Right lobe of liver (tissue), 6 donors: Measurements from ENCODE around the gene CRKL. TPM values are rescaled to one million over a fixed set of nuclear protein-coding genes. Genes with fewer than 3 reads are reported as not detected.

ENCODE experiments used
- ATAC-seq, 4 donors: fragments of 200-7000 bp; cut with Tn5 transposase; one replicate each; pipeline ENCODE4 v1.9.1; 2020; ENCODE audit warnings: mild to moderate bottlenecking in 4 of 4, moderate library complexity in 4 of 4
- DNase-seq, 3 donors: peaks; one replicate each; pipeline ENCODE4 v3.0.0-alpha.2; 2020
- H3K27ac ChIP-seq, 3 donors: fragments of 200-600 bp; one replicate each; pipeline ENCODE4 v1.8.0; 2022
- H3K27me3 ChIP-seq, 2 donors: fragments of 200-600 bp; one replicate each; pipeline ENCODE4 v1.8.0; 2022
- H3K36me3 ChIP-seq, 4 donors: fragments of 200-600 bp; sonication (generic) in 1 of 4; one replicate each; pipeline versions ENCODE4 v1.5.1 to v1.8.0; 2017 to 2022; ENCODE audit warnings: control low read depth in 1 of 4
- H3K4me1 ChIP-seq, 4 donors: fragments of 200-600 bp; sonication (generic) in 1 of 4; one replicate each; pipeline versions ENCODE4 v1.5.1 to v1.8.0; 2017 to 2022; ENCODE audit warnings: control low read depth in 1 of 4
- H3K4me3 ChIP-seq, 3 donors: fragments of 200-600 bp; one replicate each; pipeline ENCODE4 v1.8.0; 2022
- H3K9me3 ChIP-seq, 4 donors: fragments of 200-600 bp; sonication (generic) in 1 of 4; one replicate each; pipeline versions ENCODE4 v1.5.1 to v1.8.0; 2017 to 2022; ENCODE audit warnings: control low read depth in 1 of 4
- CTCF ChIP-seq, 4 donors: fragments of 200-600 bp in 3 of 4; fragments of 450-650 bp in 1 of 4; IDR thresholded peaks; one replicate each; pipeline versions ENCODE4 v1.5.1 to v1.8.0; 2016 to 2022; ENCODE audit warnings: antibody characterized with exemption in 4 of 4, mild to moderate bottlenecking in 2 of 4
- POLR2A ChIP-seq: fragments of 450-650 bp; IDR thresholded peaks from one replicate; pipeline ENCODE4 v1.6.1; 2017; ENCODE audit warnings: antibody characterized with exemption, mild to moderate bottlenecking
- WGBS: methylation state at CpG from one replicate; pipeline ENCODE4 v1.1.6; 2018; ENCODE audit warnings: low coverage, low lambda C conversion rate; ENCODE audit not compliant: insufficient coverage; ENCODE audit errors: missing lambda C conversion rate; 5-methylcytosine and 5-hydroxymethylcytosine counted together
- intact Hi-C, 2 donors: fragments of 100-400 bp; cut with DNase I; formaldehyde crosslinking; loops; one replicate each; pipeline versions ENCODE4 v1.11.2 to v1.14.1; 2022
- total RNA-seq, 6 experiments: library from RNA; depleted of rRNA in 2 of 6; stranded (reverse); fragments of >200 nt in 2 of 6; fragmentation: NEBNext Ultra II Directional in 3 of 6; extraction: Animal tissue kit (Norgen Biotek cat#: 25700) in 3 of 6; gene quantifications; one replicate each; pipeline versions ENCODE4 v1.1.0 to v1.2.4, GENCODE V29; 2016 to 2023
- donor health status: DM: no; HTN: yes; CAD: no.
- donor health status: DM: no; HTN: no; CAD: no.
- donor health status: DM: no; HTN: no; CAD: no.
- donor health status: DM: no; HTN: yes; CAD: no.
- donor health status: DM: no; HTN: yes; CAD: no.

The CRKL gene
- total RNA-seq, 6 experiments from 2014 or later: 27.5 to 53.1 (median 35.2) TPM

- Histone ChIP-seq H3K9me3 (no peaks in the 10 kb centered on the region), H3K4me3 (no peak overlapping the region), H3K27me3 (no peaks in the 10 kb centered on the region), H3K4me1 (peaks cover 0 to 24% (median 5%) of the 10 kb centered on the region in 4 donors), H3K27ac (no peak overlapping the region), H3K36me3 (peaks cover 0 to 4% (median 0%) of the 10 kb centered on the region in 4 donors)
- ATAC-seq (no peak), DNase-seq (no peak)
- TF ChIP-seq POLR2A (no peak), CTCF (IDR thresholded peaks at IDR 0.05) (no peak)
- intact Hi-C loops: no loop called here
- 100% methylated on average over 4 of the region's 4 CpGs for WGBS
These were observed 63.3 kb downstream of the CRKL start for GRCh38 chr22:20980523-20980922.

- intact Hi-C loops: no loop called here
- ATAC-seq (no peak), DNase-seq (no peak)
- H3K36me3 ChIP-seq: peaks cover 0 to 9% (median 0%) of the 10 kb centered on the region in 4 donors
- 40% methylated on average over 2 of the region's 10 CpGs for WGBS
- peak overlapping the region; percentile 85 to 87 (median 87) for H3K27ac ChIP-seq
- peaks cover 0 to 24% (median 5%) of the 10 kb centered on the region in 4 donors for H3K4me1 ChIP-seq
- H3K9me3 ChIP-seq: no peaks in the 10 kb centered on the region
- no peaks in the 10 kb centered on the region for H3K27me3 ChIP-seq
- TF ChIP-seq CTCF (IDR thresholded peaks at IDR 0.05) (no peak), POLR2A (no peak)
- peak overlapping the region; percentile 78 to 97 (median 96) for H3K4me3 ChIP-seq
These were observed 63.9 kb downstream of the CRKL start for GRCh38 chr22:20980938-20981722.

GRCh38 chr22:20981787-20982562, 64.8 kb downstream of the CRKL start, which contains the start of gene LZTR1:
Gene LZTR1, plus strand, starts transcription at chr22:20982297. Its CDS starts 75 bp downstream, at chr22:20982372.
- DNase-seq (peak; percentile 91 to 93 (median 92)), ATAC-seq (peak; percentile 86 to 89 (median 87))
- H3K4me1 ChIP-seq: peaks cover 0 to 24% (median 5%) of the 10 kb centered on the region in 4 donors
- peak; percentile 85 for TF ChIP-seq POLR2A
- peak; percentile 23 to 49 (median 48) for TF ChIP-seq CTCF (IDR thresholded peaks at IDR 0.05)
- H3K27ac ChIP-seq: peak within 1 kb of the TSS; percentile 85 to 87 (median 87)
- no peaks in the 10 kb centered on the region for H3K9me3 ChIP-seq
- H3K27me3 ChIP-seq: no peaks in the 10 kb centered on the region
- WGBS: 0% methylated on average over 10 of the region's 87 CpGs
- intact Hi-C loops: no loop called here
- peak within 1 kb of the TSS; percentile 78 to 97 (median 96) for H3K4me3 ChIP-seq
- H3K36me3 ChIP-seq: peaks cover 0 to 9% (median 2%) of the 10 kb centered on the region in 4 donors

GRCh38 chr22:20982563-20982882, 65.3 kb downstream of the CRKL start:
- no peaks in the 10 kb centered on the region for H3K27me3 ChIP-seq
- 0% methylated on average over 10 of the region's 12 CpGs for WGBS
- DNase-seq (no peak), ATAC-seq (peak; percentile 1 to 4 (median 3))
- H3K4me1 ChIP-seq: peaks cover 0 to 24% (median 5%) of the 10 kb centered on the region in 4 donors
- intact Hi-C loops: no loop called here
- peak overlapping the region; percentile 78 to 97 (median 96) for H3K4me3 ChIP-seq
- no peaks in the 10 kb centered on the region for H3K9me3 ChIP-seq
- peaks cover 0 to 11% (median 2%) of the 10 kb centered on the region in 4 donors for H3K36me3 ChIP-seq
- TF ChIP-seq CTCF (IDR thresholded peaks at IDR 0.05) (no peak), POLR2A (no peak)
- peak overlapping the region; percentile 85 to 87 (median 87) for H3K27ac ChIP-seq
